CD8-positive, alpha-beta memory T cell (primary cell): ENCODE results near the gene MSH3. TPM values are rescaled to one million over a fixed set of nuclear protein-coding genes. Genes with fewer than 3 reads are reported as not detected.

Experiments used
- CTCF ChIA-PET: fragments of 350-600 bp; sonication (Branson Sonifier 250); formaldehyde crosslinking; loops from one replicate; lab custom pipeline; 2021; ENCODE audit warnings: antibody characterized with exemption; lab: Charles Lee
- POLR2A ChIA-PET: fragments of 350-600 bp; sonication (Branson Sonifier 250); formaldehyde crosslinking; loops from one replicate; lab custom pipeline; 2021; ENCODE audit warnings: antibody characterized with exemption; lab: Charles Lee
- DNase-seq, 5 donors: peaks; one replicate each; pipeline versions ENCODE4 v3.0.0 to v3.0.0-alpha.2; 2020 to 2022; ENCODE audit warnings: mixed read lengths in 1 of 5
- H3K27ac ChIP-seq: one replicate; pipeline ENCODE4 v1.7.0; 2013; ENCODE audit warnings: low read depth, mild to moderate bottlenecking, low read length, moderate library complexity
- H3K27me3 ChIP-seq: 2 replicates; pipeline ENCODE4 v1.7.0; 2013; ENCODE audit warnings: low read length, mild to moderate bottlenecking; ENCODE audit not compliant: insufficient read depth, poor library complexity, severe bottlenecking
- H3K36me3 ChIP-seq: 2 replicates; pipeline ENCODE4 v1.7.0; 2013; ENCODE audit warnings: mild to moderate bottlenecking, low read length, moderate library complexity; ENCODE audit not compliant: insufficient read depth
- H3K4me1 ChIP-seq: 2 replicates; pipeline ENCODE4 v1.7.0; 2013; ENCODE audit warnings: mild to moderate bottlenecking, low read length, moderate library complexity; ENCODE audit not compliant: insufficient read depth
- H3K4me3 ChIP-seq: 2 replicates; pipeline ENCODE4 v1.7.0; 2013; ENCODE audit warnings: mild to moderate bottlenecking, low read length
- H3K9me3 ChIP-seq: 2 replicates; pipeline ENCODE4 v1.7.0; 2013; ENCODE audit warnings: mild to moderate bottlenecking, low read length
- H3K27ac Mint-ChIP-seq, 8 donors: one replicate each; pipeline ENCODE4 v1.8.0; 2020 to 2021; ENCODE audit warnings: mixed read lengths in 8 of 8, mild to moderate bottlenecking in 6 of 8, inconsistent platforms in 3 of 8, moderate library complexity in 3 of 8
- H3K27me3 Mint-ChIP-seq, 2 donors: one replicate each; pipeline ENCODE4 v1.8.0; 2020 to 2021; ENCODE audit warnings: mixed read lengths in 2 of 2, mild to moderate bottlenecking in 1 of 2, moderate library complexity in 1 of 2
- H3K36me3 Mint-ChIP-seq, 3 donors: one replicate each; pipeline ENCODE4 v1.8.0; 2020 to 2021; ENCODE audit warnings: mixed read lengths in 3 of 3, inconsistent platforms in 1 of 3, mild to moderate bottlenecking in 1 of 3
- H3K4me1 Mint-ChIP-seq, 3 donors: one replicate each; pipeline ENCODE4 v1.8.0; 2020 to 2021; ENCODE audit warnings: mixed read lengths in 3 of 3, inconsistent platforms in 1 of 3, mild to moderate bottlenecking in 1 of 3
- H3K4me3 Mint-ChIP-seq, 7 donors: one replicate each; pipeline ENCODE4 v1.8.0; 2020 to 2021; ENCODE audit warnings: mixed read lengths in 7 of 7, mild to moderate bottlenecking in 6 of 7, moderate library complexity in 4 of 7, inconsistent platforms in 2 of 7
- H3K9me3 Mint-ChIP-seq, 5 donors: one replicate each; pipeline ENCODE4 v1.8.0; 2020 to 2022; ENCODE audit warnings: mixed read lengths in 5 of 5, mild to moderate bottlenecking in 3 of 5, moderate library complexity in 2 of 5, inconsistent platforms in 1 of 5
- polyA plus RNA-seq: library from polyadenylated mRNA; unstranded; fragments of 300-500 nt; fragmentation: Illumina TruSeq; gene quantifications from one replicate; pipeline ENCODE4 v1.2.3, GENCODE V29; 2021
- total RNA-seq, 2 experiments: library from RNA; stranded (reverse); gene quantifications; one replicate each; pipeline ENCODE4 v1.2.3, GENCODE V29; 2021

MSH3 gene
- total and polyA plus RNA-seq, 3 experiments from 2014 or later, result 13.1 to 19.8 (median 19.2) TPM

DNA sequence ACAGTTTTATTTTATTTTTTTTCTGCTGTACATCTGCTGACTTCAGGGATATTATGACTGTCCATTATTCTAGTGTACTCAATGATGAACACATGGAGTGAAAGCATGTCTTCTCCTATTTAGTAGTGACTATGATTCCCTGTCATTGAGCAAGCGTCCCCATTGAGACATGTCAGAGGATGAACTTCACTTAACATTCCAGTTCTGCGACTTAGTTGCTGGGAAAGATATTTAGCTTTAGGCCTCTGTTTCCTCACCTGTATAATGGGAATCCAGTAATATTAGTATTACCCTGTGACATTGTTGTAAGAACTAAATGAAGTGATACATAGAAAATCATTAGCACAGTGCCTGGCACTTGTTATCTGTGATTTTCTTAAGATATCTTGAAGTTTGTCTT is 145.1 kb downstream of the MSH3 start:
- Histone ChIP-seq H3K4me3 (no peak overlapping the region), H3K36me3 (no peaks in the 10 kb centered on the region), H3K27me3 (no peaks in the 10 kb centered on the region), H3K9me3 (no peaks in the 10 kb centered on the region), H3K4me1 (no peaks in the 10 kb centered on the region), H3K27ac (no peak overlapping the region)
- H3K9me3 Mint-ChIP-seq, result peaks cover 0 to 2% (median 0%) of the 10 kb centered on the region in 5 donors
- H3K4me3 Mint-ChIP-seq, result no peak overlapping the region
- H3K4me1 Mint-ChIP-seq, result peaks cover 0 to 5% (median 0%) of the 10 kb centered on the region in 3 donors
- H3K36me3 Mint-ChIP-seq, result peaks cover 33 to 51% (median 36%) of the 10 kb centered on the region in 3 donors
- H3K27me3 Mint-ChIP-seq, result no peaks in the 10 kb centered on the region
- no peak overlapping the region for H3K27ac Mint-ChIP-seq
- ChIA-PET CTCF (interaction anchor here (0.7 kb wide), 1 partner anchor 133 kb away, joined by 4 read pairs; no protein-coding TSS in a partner anchor), POLR2A (no interaction called here)
- no peak for DNase-seq

- Histone ChIP-seq H3K4me3 (no peak overlapping the region), H3K9me3 (no peaks in the 10 kb centered on the region), H3K27me3 (no peaks in the 10 kb centered on the region), H3K27ac (no peak overlapping the region), H3K4me1 (no peaks in the 10 kb centered on the region), H3K36me3 (no peaks in the 10 kb centered on the region)
- H3K27ac Mint-ChIP-seq, result peak overlapping the region in 1 of 8 donors; percentile 39
- peaks cover 32 to 56% (median 38%) of the 10 kb centered on the region in 3 donors for H3K36me3 Mint-ChIP-seq
- POLR2A ChIA-PET, result no interaction called here
- no peak for DNase-seq
- peaks cover 0 to 5% (median 0%) of the 10 kb centered on the region in 3 donors for H3K4me1 Mint-ChIP-seq
- CTCF ChIA-PET, result no interaction called here
- no peaks in the 10 kb centered on the region for H3K27me3 Mint-ChIP-seq
- no peak overlapping the region for H3K4me3 Mint-ChIP-seq
- peaks cover 0 to 2% (median 0%) of the 10 kb centered on the region in 5 donors for H3K9me3 Mint-ChIP-seq
These were observed 149.9 kb downstream of the MSH3 start for GRCh38 chr5:80804332-80804731.

- CTCF ChIA-PET, result no interaction called here
- H3K9me3 Mint-ChIP-seq, result peaks cover 0 to 2% (median 0%) of the 10 kb centered on the region in 5 donors
- H3K4me1 ChIP-seq, result no peaks in the 10 kb centered on the region
- no peak overlapping the region for H3K27ac Mint-ChIP-seq
- no peak for DNase-seq
- no peak overlapping the region for H3K4me3 Mint-ChIP-seq
- POLR2A ChIA-PET, result no interaction called here
- H3K27me3 Mint-ChIP-seq, result no peaks in the 10 kb centered on the region
- H3K4me3 ChIP-seq, result no peak overlapping the region
- H3K27ac ChIP-seq, result no peak overlapping the region
- no peaks in the 10 kb centered on the region for H3K36me3 ChIP-seq
- H3K36me3 Mint-ChIP-seq, result peaks cover 35 to 50% (median 43%) of the 10 kb centered on the region in 3 donors
- H3K4me1 Mint-ChIP-seq, result peaks cover 0 to 5% (median 0%) of the 10 kb centered on the region in 3 donors
- H3K27me3 ChIP-seq, result no peaks in the 10 kb centered on the region
- no peaks in the 10 kb centered on the region for H3K9me3 ChIP-seq
These were observed 150.6 kb downstream of the MSH3 start for GRCh38 chr5:80805038-80805437.

DNA sequence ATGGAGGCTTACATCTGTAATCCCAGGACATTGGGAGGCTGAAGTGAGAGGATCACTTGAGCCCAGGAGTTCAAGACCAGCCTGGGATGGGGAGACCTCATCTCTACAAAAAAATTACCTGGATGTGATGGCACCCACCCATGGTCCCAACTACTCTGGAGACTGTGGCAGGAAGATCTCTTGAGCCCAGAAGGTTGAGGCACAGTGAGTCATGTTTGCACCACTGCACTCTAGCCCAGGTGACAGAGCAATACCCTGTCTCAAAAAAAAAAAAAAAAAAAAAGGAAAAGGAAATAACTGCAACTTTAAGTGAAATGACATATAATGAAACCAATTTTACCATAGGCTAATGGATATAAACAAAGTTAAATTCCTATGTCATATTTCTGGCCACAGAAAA is 152.5 kb downstream of the MSH3 start:
- DNase-seq, result no peak
- Mint-ChIP-seq H3K4me3 (no peak overlapping the region), H3K4me1 (peaks cover 0 to 5% (median 0%) of the 10 kb centered on the region in 3 donors), H3K27ac (peak overlapping the region in 2 of 8 donors; percentile 52 to 62), H3K27me3 (no peaks in the 10 kb centered on the region), H3K9me3 (peaks cover 0 to 2% (median 0%) of the 10 kb centered on the region in 5 donors), H3K36me3 (peaks cover 26 to 34% (median 30%) of the 10 kb centered on the region in 3 donors)
- Histone ChIP-seq H3K27me3 (no peaks in the 10 kb centered on the region), H3K27ac (no peak overlapping the region), H3K36me3 (no peaks in the 10 kb centered on the region), H3K4me3 (no peak overlapping the region), H3K4me1 (no peaks in the 10 kb centered on the region), H3K9me3 (no peaks in the 10 kb centered on the region)
- ChIA-PET CTCF (no interaction called here), POLR2A (no interaction called here)

DNA sequence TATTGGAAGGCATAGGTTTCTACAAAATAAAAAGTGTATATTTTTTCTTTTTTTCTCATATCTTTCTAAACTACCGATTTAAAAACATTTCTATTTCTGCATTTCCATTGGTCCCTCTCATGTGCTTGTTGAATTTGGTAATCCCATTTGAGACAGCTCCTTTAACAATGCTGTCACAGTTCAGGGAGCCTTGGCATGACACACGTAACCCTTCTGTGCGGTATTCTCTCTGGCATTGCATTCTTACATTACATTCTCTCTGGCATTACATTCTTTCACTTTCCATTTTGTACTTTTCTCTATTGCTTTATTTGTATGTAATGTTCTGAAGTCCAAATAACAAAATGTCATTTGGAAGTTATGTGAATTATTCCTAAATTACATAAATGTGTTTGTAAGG is 155.0 kb downstream of the MSH3 start:
- Mint-ChIP-seq H3K4me1 (no peaks in the 10 kb centered on the region), H3K27me3 (no peaks in the 10 kb centered on the region), H3K4me3 (no peak overlapping the region), H3K27ac (no peak overlapping the region), H3K36me3 (peaks cover 13 to 37% (median 19%) of the 10 kb centered on the region in 3 donors), H3K9me3 (no peaks in the 10 kb centered on the region)
- H3K36me3 ChIP-seq, result peaks cover 1% of the 10 kb centered on the region
- no peak overlapping the region for H3K27ac ChIP-seq
- no peak overlapping the region for H3K4me3 ChIP-seq
- no peak for DNase-seq
- H3K4me1 ChIP-seq, result no peaks in the 10 kb centered on the region
- no peaks in the 10 kb centered on the region for H3K9me3 ChIP-seq
- ChIA-PET CTCF (no interaction called here), POLR2A (no interaction called here)
- H3K27me3 ChIP-seq, result no peaks in the 10 kb centered on the region

DNA sequence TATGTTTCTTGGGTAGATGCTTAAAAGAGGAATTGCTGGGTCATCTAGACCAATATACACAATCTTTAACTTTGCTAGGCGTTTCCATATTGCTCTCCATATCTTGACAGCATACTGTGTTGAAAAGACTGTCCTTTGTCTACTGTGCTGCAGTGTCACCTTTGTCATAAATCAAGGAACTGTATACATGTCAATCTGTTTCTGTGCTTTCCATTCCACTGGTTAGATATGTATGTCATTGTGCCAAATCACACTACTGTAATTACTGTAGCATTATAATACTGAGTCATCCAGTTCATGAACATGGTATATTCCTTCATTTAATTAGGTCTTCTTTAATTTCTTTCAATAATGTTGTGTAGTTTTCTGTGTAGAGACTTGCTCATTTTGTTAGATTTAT is 156.0 kb downstream of the MSH3 start:
- Mint-ChIP-seq H3K9me3 (no peaks in the 10 kb centered on the region), H3K36me3 (peaks cover 13 to 40% (median 25%) of the 10 kb centered on the region in 3 donors), H3K27ac (no peak overlapping the region), H3K27me3 (no peaks in the 10 kb centered on the region), H3K4me3 (no peak overlapping the region), H3K4me1 (no peaks in the 10 kb centered on the region)
- no peak overlapping the region for H3K27ac ChIP-seq
- no peak for DNase-seq
- H3K9me3 ChIP-seq, result no peaks in the 10 kb centered on the region
- POLR2A ChIA-PET, result no interaction called here
- H3K4me1 ChIP-seq, result no peaks in the 10 kb centered on the region
- H3K27me3 ChIP-seq, result no peaks in the 10 kb centered on the region
- no peak overlapping the region for H3K4me3 ChIP-seq
- CTCF ChIA-PET, result no interaction called here
- H3K36me3 ChIP-seq, result peaks cover 6% of the 10 kb centered on the region

- CTCF ChIA-PET, result no interaction called here
- no peak overlapping the region for H3K4me3 Mint-ChIP-seq
These were observed 162.1 kb downstream of the MSH3 start for GRCh38 chr5:80816590-80816989.

GRCh38 chr5:80820685-80821084 is 166.2 kb downstream of the MSH3 start:
- Histone ChIP-seq H3K9me3 (no peaks in the 10 kb centered on the region), H3K4me3 (no peak overlapping the region), H3K4me1 (no peaks in the 10 kb centered on the region), H3K27ac (no peak overlapping the region), H3K36me3 (no peaks in the 10 kb centered on the region), H3K27me3 (no peaks in the 10 kb centered on the region)
- CTCF ChIA-PET, result no interaction called here
- Mint-ChIP-seq H3K4me1 (no peaks in the 10 kb centered on the region), H3K27me3 (no peaks in the 10 kb centered on the region), H3K36me3 (peaks cover 30 to 56% (median 32%) of the 10 kb centered on the region in 3 donors), H3K4me3 (no peak overlapping the region), H3K27ac (no peak overlapping the region), H3K9me3 (peaks cover 0 to 6% (median 2%) of the 10 kb centered on the region in 5 donors)
- DNase-seq, result no peak
- POLR2A ChIA-PET, result no interaction called here

More at GRCh38 chr5:80816590-80816989, 162.1 kb downstream of the MSH3 start:
- Mint-ChIP-seq H3K27ac (no peak overlapping the region), H3K27me3 (no peaks in the 10 kb centered on the region), H3K4me1 (no peaks in the 10 kb centered on the region), H3K36me3 (peaks cover 20 to 56% (median 25%) of the 10 kb centered on the region in 3 donors), H3K9me3 (peaks cover 0 to 6% (median 0%) of the 10 kb centered on the region in 5 donors)
- H3K27ac ChIP-seq, result no peak overlapping the region
- POLR2A ChIA-PET, result no interaction called here
- no peaks in the 10 kb centered on the region for H3K9me3 ChIP-seq
- DNase-seq, result no peak
- no peak overlapping the region for H3K4me3 ChIP-seq
- H3K27me3 ChIP-seq, result no peaks in the 10 kb centered on the region
- peaks cover 6% of the 10 kb centered on the region for H3K36me3 ChIP-seq
- H3K4me1 ChIP-seq, result no peaks in the 10 kb centered on the region
